Neural crest cell (in vitro differentiated cells): ENCODE measurements around the gene NDUFS2. TPM values are rescaled to one million over a fixed set of nuclear protein-coding genes. Genes with fewer than 3 reads are reported as not detected.
A peak's percentile ranks its signal among the peaks of the same experiment; 100 is the strongest.

ENCODE experiments used
- DNase-seq: peaks from one replicate; pipeline ENCODE4 v3.0.0; 2021; ENCODE audit warnings: low read depth, mixed read lengths, low spot score
- H3K27ac Mint-ChIP-seq: one replicate; pipeline ENCODE4 v1.8.0; 2021; ENCODE audit warnings: mild to moderate bottlenecking, mixed read lengths; ENCODE audit not compliant: unreplicated experiment
- H3K27me3 Mint-ChIP-seq: 2 replicates; pipeline ENCODE4 v1.8.0; 2021; ENCODE audit warnings: low read depth, mild to moderate bottlenecking, mixed read lengths
- H3K36me3 Mint-ChIP-seq: 2 replicates; pipeline ENCODE4 v1.8.0; 2021; ENCODE audit warnings: low read depth, mild to moderate bottlenecking, mixed read lengths
- H3K4me1 Mint-ChIP-seq: 2 replicates; pipeline ENCODE4 v1.8.0; 2021; ENCODE audit warnings: mixed read lengths
- H3K4me3 Mint-ChIP-seq: one replicate; pipeline ENCODE4 v1.8.0; 2021; ENCODE audit warnings: mild to moderate bottlenecking, mixed read lengths
- H3K9me3 Mint-ChIP-seq: 2 replicates; pipeline ENCODE4 v1.8.0; 2021; ENCODE audit warnings: mixed read lengths
- CTCF ChIP-seq: fragments of 200-600 bp; sonication (generic); conservative IDR thresholded peaks from 2 replicates; pipeline ENCODE4 v1.5.0; 2021; ENCODE audit warnings: antibody characterized with exemption, mild to moderate bottlenecking
- total RNA-seq: library from RNA; stranded (reverse); gene quantifications from 2 replicates; pipeline ENCODE4 v1.2.1, GENCODE V29; 2021

Gene NDUFS2
- total RNA-seq, 1 donor from 2014 or later, result 106 TPM

DNA sequence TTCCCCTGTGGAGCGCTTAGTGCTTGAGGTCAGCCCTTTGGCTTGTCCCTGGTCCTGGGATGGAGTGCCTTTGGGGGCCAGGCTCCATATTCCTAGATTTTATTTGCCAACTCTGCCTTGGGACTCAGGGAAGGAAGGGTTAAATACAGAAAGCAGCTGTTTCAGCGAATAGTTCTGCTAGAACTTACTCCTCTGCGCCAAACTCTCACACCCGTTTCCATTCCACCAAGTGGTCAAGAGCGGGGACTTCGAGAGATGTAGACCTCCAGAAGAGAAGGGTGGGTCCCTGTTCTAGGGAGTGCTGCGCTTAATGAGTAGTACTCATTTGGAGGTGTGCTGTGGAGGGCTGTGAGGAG, 23.0 kb downstream of the NDUFS2 start:
- Mint-ChIP-seq H3K27me3 (no peaks in the 10 kb centered on the region), H3K36me3 (no peaks in the 10 kb centered on the region), H3K4me3 (peak overlapping the region; percentile 99), H3K4me1 (peaks cover 29% of the 10 kb centered on the region), H3K27ac (peak overlapping the region; percentile 53), H3K9me3 (peaks cover 6% of the 10 kb centered on the region)
- no peak for TF ChIP-seq CTCF
- no peak for DNase-seq

DNA sequence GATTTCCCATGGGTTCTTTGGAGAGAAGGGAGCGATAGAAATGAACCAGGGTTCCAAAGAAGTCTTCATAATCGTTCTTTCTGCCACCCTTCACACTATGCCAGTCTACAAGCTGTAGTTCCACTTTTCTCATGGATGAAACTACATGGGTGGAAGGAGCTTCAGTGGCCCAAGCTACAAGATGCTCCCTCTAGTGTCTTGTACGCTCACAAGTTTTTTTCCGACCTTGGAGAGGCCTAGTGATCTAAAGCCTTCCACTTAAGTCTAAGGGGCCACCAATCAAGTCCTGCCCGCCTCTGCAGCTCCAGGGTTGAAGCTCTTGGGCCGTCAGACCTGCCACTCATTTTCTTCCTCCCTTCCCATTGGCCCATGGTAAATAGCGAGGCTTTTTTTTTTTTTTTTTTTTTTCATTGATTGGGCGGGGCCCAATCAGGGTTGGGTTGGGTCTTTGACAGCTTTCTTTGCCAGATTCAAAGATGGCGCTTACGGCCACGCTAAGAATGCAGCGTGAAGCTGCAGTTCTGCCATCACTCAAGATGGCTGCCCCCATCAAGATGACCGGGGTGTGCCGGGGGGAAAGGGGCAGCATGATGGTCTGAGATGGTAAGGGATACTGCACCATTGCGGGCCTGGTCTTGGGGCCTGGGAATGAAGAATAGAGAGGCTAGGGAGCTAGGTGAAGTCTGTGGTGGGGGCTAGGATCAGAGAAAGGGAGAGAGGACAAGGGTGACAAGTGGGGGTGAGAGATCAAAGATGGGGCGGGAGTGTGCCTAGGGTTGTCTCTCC, 23.6 kb downstream of the NDUFS2 start, which contains the start of gene TOMM40L:
Gene TOMM40L (plus strand): TSS at position 527 of the 786 bp plus-strand sequence. CDS start 430 bp downstream, outside the sequence.
- Mint-ChIP-seq H3K4me1 (peaks cover 29% of the 10 kb centered on the region), H3K27me3 (no peaks in the 10 kb centered on the region), H3K27ac (peak within 1 kb of the TSS; percentile 97), H3K4me3 (peak within 1 kb of the TSS; percentile 99), H3K9me3 (peaks cover 6% of the 10 kb centered on the region), H3K36me3 (no peaks in the 10 kb centered on the region)
- peak; percentile 60 for TF ChIP-seq CTCF
- DNase-seq, result peak; percentile 76

- TF ChIP-seq CTCF, result no peak
- H3K4me3 Mint-ChIP-seq, result peak overlapping the region; percentile 99
- DNase-seq, result no peak
Measured at GRCh38 chr1:161226320-161226711, 24.1 kb downstream of the NDUFS2 start.

DNA sequence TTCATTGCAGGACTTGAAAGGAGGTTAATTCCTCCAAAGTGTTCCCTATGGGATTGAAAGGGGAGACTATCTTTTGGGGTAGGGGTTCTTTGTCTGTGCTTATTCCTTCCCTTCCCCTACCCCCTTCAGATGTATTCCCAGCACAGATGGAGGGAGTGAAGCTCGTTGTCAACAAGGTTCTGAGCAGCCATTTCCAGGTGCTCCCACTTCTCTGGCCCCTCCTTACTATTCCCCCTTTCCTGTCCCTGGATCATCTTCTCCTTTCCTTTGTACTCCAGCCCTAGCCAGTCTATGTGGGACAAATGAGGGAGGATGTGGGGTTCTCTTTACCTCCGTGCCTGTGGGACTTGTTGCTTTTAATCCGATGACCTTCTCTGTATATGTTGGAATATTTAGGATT, 24.6 kb downstream of the NDUFS2 start:
- H3K4me1 Mint-ChIP-seq, result peaks cover 29% of the 10 kb centered on the region
- H3K27me3 Mint-ChIP-seq, result no peaks in the 10 kb centered on the region
- H3K27ac Mint-ChIP-seq, result peak overlapping the region; percentile 62
- TF ChIP-seq CTCF, result no peak
- no peak for DNase-seq
- H3K9me3 Mint-ChIP-seq, result peaks cover 6% of the 10 kb centered on the region
- no peaks in the 10 kb centered on the region for H3K36me3 Mint-ChIP-seq
- H3K4me3 Mint-ChIP-seq, result peak overlapping the region; percentile 99

More at GRCh38 chr1:161226320-161226711, 24.1 kb downstream of the NDUFS2 start:
- Mint-ChIP-seq H3K4me1 (peaks cover 29% of the 10 kb centered on the region), H3K27ac (peak overlapping the region; percentile 97), H3K9me3 (peaks cover 6% of the 10 kb centered on the region), H3K27me3 (no peaks in the 10 kb centered on the region), H3K36me3 (no peaks in the 10 kb centered on the region)

DNA sequence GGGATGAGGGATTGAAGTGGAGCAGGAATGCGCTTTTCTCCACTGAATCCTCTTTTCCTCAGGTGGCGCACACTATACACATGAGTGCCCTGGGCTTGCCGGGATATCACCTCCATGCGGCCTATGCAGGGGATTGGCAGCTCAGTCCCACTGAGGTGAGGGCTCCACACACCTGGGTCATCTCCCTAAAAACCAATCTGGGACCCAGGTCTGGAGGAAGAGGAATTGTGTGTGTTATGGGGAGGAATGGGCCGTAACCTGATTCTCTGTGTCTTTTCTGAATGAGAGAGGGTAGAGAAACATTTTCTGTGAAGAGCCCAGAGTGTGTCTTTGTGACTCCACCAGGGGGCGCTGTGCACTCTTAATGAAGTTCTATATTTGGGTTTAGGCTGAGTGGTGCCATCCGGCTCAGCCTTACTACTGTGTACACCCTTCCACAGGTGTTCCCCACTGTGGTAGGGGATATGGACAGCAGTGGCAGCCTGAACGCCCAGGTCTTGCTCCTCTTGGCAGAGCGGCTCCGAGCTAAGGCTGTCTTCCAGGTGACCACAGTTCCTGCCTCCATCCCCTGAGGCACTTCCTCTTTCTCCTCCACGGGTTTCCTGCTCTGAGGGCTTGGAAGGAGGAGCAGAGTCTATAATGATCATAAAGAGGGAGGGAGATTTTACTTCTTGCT, 25.2 kb downstream of the NDUFS2 start:
- peaks cover 6% of the 10 kb centered on the region for H3K9me3 Mint-ChIP-seq
- DNase-seq, result peak; percentile 91
- H3K4me3 Mint-ChIP-seq, result peak overlapping the region; percentile 99
- peak; percentile 92 for TF ChIP-seq CTCF
- no peaks in the 10 kb centered on the region for H3K36me3 Mint-ChIP-seq
- peaks cover 29% of the 10 kb centered on the region for H3K4me1 Mint-ChIP-seq
- H3K27ac Mint-ChIP-seq, result no peak overlapping the region
- H3K27me3 Mint-ChIP-seq, result no peaks in the 10 kb centered on the region
